PFSK-1 (cell line): ENCODE data around the gene EMILIN3.

ENCODE experiments used
- FOXP2 ChIP-seq: optimal IDR thresholded peaks from 2 replicates; pipeline ENCODE3; 2011; ENCODE audit warnings: borderline replicate concordance, control low read depth, inconsistent platforms; ENCODE audit not compliant: insufficient read depth; ENCODE audit errors: extremely low read length, extremely low read depth
- POLR2AphosphoS5 ChIP-seq: IDR thresholded peaks from 2 replicates; pipeline ENCODE4 v1.6.1; 2012; ENCODE audit warnings: low read depth, mild to moderate bottlenecking, control low read depth, low read length, moderate library complexity
- REST ChIP-seq, 2 experiments: IDR thresholded peaks; 2 replicates each; pipeline versions ENCODE4 v1.6.1 to v1.8.0; 2011 to 2012; ENCODE audit warnings: low read depth in 2 of 2, low read length in 2 of 2, control low read depth in 1 of 2, inconsistent platforms in 1 of 2, mild to moderate bottlenecking in 1 of 2, moderate library complexity in 1 of 2; ENCODE audit not compliant: insufficient read depth in 1 of 2
- SIN3A ChIP-seq: IDR thresholded peaks from 2 replicates; pipeline ENCODE4 v1.6.1; 2012; ENCODE audit warnings: mild to moderate bottlenecking, low read length, moderate library complexity, borderline replicate concordance; ENCODE audit not compliant: insufficient read depth
- TAF1 ChIP-seq: IDR thresholded peaks from 2 replicates; pipeline ENCODE4 v1.6.1; 2012; ENCODE audit warnings: low read length, control low read depth, borderline replicate concordance; ENCODE audit not compliant: insufficient read depth

Gene EMILIN3

GRCh38 chr20:41316602-41317545 is 49.7 kb downstream of the EMILIN3 start:
- TF ChIP-seq REST (IDR thresholded peaks at IDR 0.05; ENCODE audit: insufficient read depth in 1 of 2, low read depth in 2 of 2, low read length in 2 of 2) = no peak
- 0 out of 2 replicates have a peak, but pooled peaks have one; percentile 24 for TF ChIP-seq POLR2AphosphoS5
- TF ChIP-seq FOXP2 = peak; percentile 52

GRCh38 chr20:41316051-41316450 is 50.6 kb downstream of the EMILIN3 start:
- TF ChIP-seq TAF1 (no peak), REST (IDR thresholded peaks at IDR 0.05; ENCODE audit: insufficient read depth in 1 of 2, low read depth in 2 of 2, low read length in 2 of 2) (no peak), FOXP2 (no peak), POLR2AphosphoS5 (no peak), SIN3A (no peak)

GRCh38 chr20:41314386-41314785 is 52.2 kb downstream of the EMILIN3 start:
- TF ChIP-seq TAF1 (no peak), SIN3A (no peak), REST (IDR thresholded peaks at IDR 0.05; ENCODE audit: insufficient read depth in 1 of 2, low read depth in 2 of 2, low read length in 2 of 2) (no peak)
